H1 (cell line): ENCODE measurements around the gene HAS3. TPM values are rescaled to one million over a fixed set of nuclear protein-coding genes. Genes with fewer than 3 reads are reported as not detected.

Experiments used
- CTCF ChIA-PET: fragments of 300-600 bp; sonication (Branson Sonifier 250); formaldehyde crosslinking; loops from one replicate; lab custom pipeline; 2021; ENCODE audit not compliant: partially characterized antibody; lab: Charles Lee
- POLR2A ChIA-PET: fragments of 300-600 bp; sonication (Branson Sonifier 250); formaldehyde crosslinking; loops from one replicate; lab custom pipeline; 2021; ENCODE audit warnings: inconsistent platforms; ENCODE audit not compliant: partially characterized antibody; lab: Charles Lee
- DNase-seq, 2 experiments: peaks; one replicate each; pipeline versions ENCODE4 v3.0.0 to v3.0.0-alpha.2; 2010 to 2022; ENCODE audit warnings: low spot score in 2 of 2, low read depth in 1 of 2, mixed read lengths in 1 of 2
- FAIRE-seq: peaks from 2 replicates; lab custom pipeline; 2011; peaks lifted over from hg19 to GRCh38; lab: Jason Lieb, UNC
- H2AFZ ChIP-seq: 2 replicates; pipeline ENCODE4 v1.8.1; 2012; ENCODE audit warnings: low read length, inconsistent platforms
- H2AK5ac ChIP-seq: 2 replicates; pipeline ENCODE4 v1.6.1; 2013; ENCODE audit warnings: low read depth, low read length
- H2BK120ac ChIP-seq: replicated peaks from 2 replicates; pipeline ENCODE3; 2013; ENCODE audit warnings: low read depth, low read length, inconsistent platforms
- H2BK12ac ChIP-seq: 2 replicates; pipeline ENCODE4 v1.6.1; 2013; ENCODE audit warnings: low read depth, low read length
- H2BK15ac ChIP-seq: 2 replicates; pipeline ENCODE4 v1.6.1; 2013; ENCODE audit warnings: low read length
- H2BK20ac ChIP-seq: 2 replicates; pipeline ENCODE4 v1.6.1; 2013; ENCODE audit warnings: low read length
- H2BK5ac ChIP-seq: 2 replicates; pipeline ENCODE4 v1.6.1; 2013; ENCODE audit warnings: low read depth, low read length
- H3K14ac ChIP-seq: 2 replicates; pipeline ENCODE4 v1.6.1; 2013; ENCODE audit warnings: inconsistent platforms; ENCODE audit not compliant: insufficient read length
- H3K18ac ChIP-seq: 2 replicates; pipeline ENCODE4 v1.6.1; 2013; ENCODE audit warnings: low read length; ENCODE audit errors: extremely low read depth
- H3K23ac ChIP-seq: 2 replicates; pipeline ENCODE4 v1.6.1; 2013; ENCODE audit warnings: inconsistent platforms; ENCODE audit not compliant: insufficient read length
- H3K23me2 ChIP-seq: 2 replicates; pipeline ENCODE4 v1.6.1; 2013; ENCODE audit warnings: low read depth, low read length
- H3K27ac ChIP-seq: 2 replicates; pipeline ENCODE4 v1.6.1; 2011; ENCODE audit warnings: low read depth, low read length, inconsistent platforms
- H3K27me3 ChIP-seq, 4 experiments: replicated peaks in 1 of 4; 1 replicate in 1 of 4; 2 replicates in 3 of 4; pipeline versions ENCODE4 v1.6.1 to v1.8.1; 2011 to 2013; ENCODE audit warnings: low read length in 3 of 4, mild to moderate bottlenecking in 3 of 4, inconsistent platforms in 2 of 4, mixed read lengths in 2 of 4, moderate library complexity in 1 of 4; ENCODE audit not compliant: control insufficient read depth in 3 of 4, insufficient read depth in 3 of 4; ENCODE audit errors: extremely low read depth in 1 of 4
- H3K36me3 ChIP-seq, 4 experiments: 2 replicates each; pipeline versions ENCODE4 v1.6.1 to v1.8.1; 2011 to 2013; ENCODE audit warnings: mild to moderate bottlenecking in 4 of 4, low read length in 3 of 4, moderate library complexity in 2 of 4, control low read depth in 1 of 4, inconsistent platforms in 1 of 4; ENCODE audit not compliant: insufficient read depth in 4 of 4, control insufficient read depth in 2 of 4
- H3K4ac ChIP-seq: replicated peaks from 2 replicates; pipeline ENCODE3; 2013; ENCODE audit warnings: low read length, low read depth, mixed read lengths, inconsistent platforms; ENCODE audit not compliant: insufficient read length
- H3K4me1 ChIP-seq, 4 experiments: replicated peaks in 1 of 4; 1 replicate in 1 of 4; 2 replicates in 3 of 4; pipeline versions ENCODE4 v1.6.1 to v1.8.1; 2011 to 2013; ENCODE audit warnings: low read length in 3 of 4, inconsistent platforms in 2 of 4, mixed read lengths in 1 of 4; ENCODE audit not compliant: insufficient read depth in 4 of 4, control insufficient read depth in 3 of 4
- H3K4me2 ChIP-seq, 2 experiments: 2 replicates each; pipeline versions ENCODE4 v1.6.1 to v1.8.1; 2011 to 2013; ENCODE audit warnings: low read depth in 2 of 2, low read length in 2 of 2, control low read depth in 1 of 2, inconsistent platforms in 1 of 2, mild to moderate bottlenecking in 1 of 2; ENCODE audit not compliant: insufficient read depth in 1 of 2
- H3K4me3 ChIP-seq, 4 experiments: fragments of 200-600, 300-600 bp in 1 of 4; sonication (generic), shearing (Covaris generic), sonication (Bioruptor Twin) in 1 of 4; 2 replicates each; pipeline versions ENCODE4 v1.5.1 to v1.8.1; 2011 to 2016; ENCODE audit warnings: low read length in 4 of 4, low read depth in 3 of 4, control low read depth in 2 of 4, inconsistent platforms in 2 of 4, mild to moderate bottlenecking in 2 of 4, mixed read lengths in 1 of 4, moderate library complexity in 1 of 4; ENCODE audit not compliant: insufficient read depth in 2 of 4; ENCODE audit errors: extremely low read depth in 1 of 4
- H3K56ac ChIP-seq: replicated peaks from 2 replicates; pipeline ENCODE3; 2013; ENCODE audit warnings: low read depth, mild to moderate bottlenecking, mixed read lengths, low read length, inconsistent platforms; ENCODE audit not compliant: insufficient read length
- H3K79me1 ChIP-seq: 2 replicates; pipeline ENCODE4 v1.6.1; 2013; ENCODE audit warnings: low read depth, low read length, control low read depth
- H3K79me2 ChIP-seq, 2 experiments: 2 replicates each; pipeline versions ENCODE4 v1.6.1 to v1.8.1; 2012 to 2013; ENCODE audit warnings: low read length in 2 of 2, mild to moderate bottlenecking in 2 of 2, inconsistent platforms in 1 of 2; ENCODE audit not compliant: insufficient read depth in 2 of 2, control insufficient read depth in 1 of 2
- H3K9ac ChIP-seq, 4 experiments: replicated peaks in 1 of 4; 1 replicate in 1 of 4; 2 replicates in 3 of 4; pipeline versions ENCODE4 v1.6.1 to v1.8.1; 2011 to 2013; ENCODE audit warnings: low read depth in 3 of 4, low read length in 3 of 4, control low read depth in 2 of 4, mild to moderate bottlenecking in 2 of 4, moderate library complexity in 2 of 4, inconsistent platforms in 1 of 4; ENCODE audit errors: extremely low read depth in 1 of 4
- H3K9me3 ChIP-seq, 2 experiments: 2 replicates each; pipeline versions ENCODE4 v1.6.1 to v1.8.1; 2012 to 2013; ENCODE audit warnings: mild to moderate bottlenecking in 2 of 2, moderate library complexity in 2 of 2, control low read depth in 1 of 2, inconsistent platforms in 1 of 2, low read depth in 1 of 2, low read length in 1 of 2, mixed read lengths in 1 of 2; ENCODE audit not compliant: insufficient read depth in 2 of 2
- H4K20me1 ChIP-seq, 2 experiments: replicated peaks in 1 of 2; 2 replicates each; pipeline versions ENCODE3 to v1.8.1; 2011 to 2013; ENCODE audit warnings: inconsistent platforms in 2 of 2, low read length in 2 of 2, mild to moderate bottlenecking in 1 of 2; ENCODE audit not compliant: insufficient read depth in 2 of 2, control insufficient read depth in 1 of 2
- H4K5ac ChIP-seq: 2 replicates; pipeline ENCODE4 v1.6.1; 2013; ENCODE audit warnings: low read length, low read depth, mixed read lengths, inconsistent platforms; ENCODE audit not compliant: insufficient read length
- H4K8ac ChIP-seq: 2 replicates; pipeline ENCODE4 v1.8.0; 2013; ENCODE audit warnings: mild to moderate bottlenecking, moderate library complexity, low read length, inconsistent platforms; ENCODE audit not compliant: insufficient read depth; ENCODE audit errors: extremely low read depth
- H4K91ac ChIP-seq: replicated peaks from 2 replicates; pipeline ENCODE3; 2013; ENCODE audit warnings: low read length, mixed read lengths, inconsistent platforms; ENCODE audit not compliant: insufficient read length
- BRCA1 ChIP-seq: IDR thresholded peaks from 2 replicates; pipeline ENCODE4 v1.6.1; 2012; ENCODE audit warnings: low read depth, low read length, improper control_type of control experiment
- JUN ChIP-seq: IDR thresholded peaks from 2 replicates; pipeline ENCODE4 v1.6.1; 2011; ENCODE audit warnings: low read depth, mild to moderate bottlenecking, improper control_type of control experiment, low read length
- JUND ChIP-seq: IDR thresholded peaks from 2 replicates; pipeline ENCODE4 v1.6.1; 2011; ENCODE audit warnings: mild to moderate bottlenecking, improper control_type of control experiment, low read length
- KDM5A ChIP-seq: fragments of 200-600 bp; IDR thresholded peaks from 2 replicates; pipeline ENCODE4 v1.7.1; 2012; ENCODE audit warnings: mild to moderate bottlenecking, low read length, inconsistent platforms, mixed read lengths
- RFX5 ChIP-seq: IDR thresholded peaks from 2 replicates; pipeline ENCODE4 v1.6.1; 2011; ENCODE audit warnings: low read depth, low read length, improper control_type of control experiment, borderline replicate concordance
- ZNF274 ChIP-seq: IDR thresholded peaks from 2 replicates; pipeline ENCODE4 v1.7.0; 2012; ENCODE audit warnings: low read length, borderline replicate concordance; ENCODE audit errors: extremely low read depth
- WGBS, 2 experiments: shearing (Covaris generic) in 1 of 2; methylation state at CpG; one replicate each; pipeline versions ENCODE4 v1.1.6 to v1.1.7; 2013 to 2015; ENCODE audit warnings: low lambda C conversion rate in 2 of 2, mixed read lengths in 2 of 2, inconsistent platforms in 1 of 2, low coverage in 1 of 2, missing lambda C conversion rate in 1 of 2; ENCODE audit not compliant: insufficient replicate concordance in 2 of 2, insufficient coverage in 1 of 2, insufficient read length in 1 of 2; ENCODE audit errors: extremely low coverage in 1 of 2, missing lambda C conversion rate in 1 of 2; 5-methylcytosine and 5-hydroxymethylcytosine counted together
- polyA plus RNA-seq, 7 experiments: library from polyadenylated mRNA; depleted of rRNA in 3 of 7; stranded (reverse) in 5 of 7; unstranded in 2 of 7; fragments of >200 nt in 5 of 7; fragments of 200-250 nt in 2 of 7; gene quantifications; 1 replicate in 5 of 7; 2 replicates in 1 of 7; 4 replicates in 1 of 7; pipeline versions ENCODE4 v1.2.1 to v1.2.3, GENCODE V29; 2011 to 2013; ENCODE audit warnings: missing spikeins in 2 of 7, mixed read lengths in 2 of 7
- total RNA-seq: library from RNA; stranded (reverse); fragmentation: NEBNext Ultra II Directional; extraction: Animal tissue kit (Norgen Biotek cat#: 25700); gene quantifications from 2 replicates; pipeline ENCODE4 v1.2.1, GENCODE V29; 2021
- TF ChIP-seq, protein P1 (sequence below): IDR thresholded peaks from 2 replicates; pipeline ENCODE4 v1.6.1; 2012; ENCODE audit warnings: inconsistent platforms
- TF ChIP-seq, protein P2 (sequence below): IDR thresholded peaks from 2 replicates; pipeline ENCODE4 v1.6.1; 2011; ENCODE audit warnings: low read depth, mild to moderate bottlenecking, low read length; ENCODE audit not compliant: insufficient read depth
- TF ChIP-seq, protein P3 (sequence below), 3 experiments: IDR thresholded peaks; 1 replicate in 2 of 3; 2 replicates in 1 of 3; pipeline versions ENCODE4 v1.5.1 to v1.6.1; 2011; ENCODE audit warnings: low read length in 3 of 3, mild to moderate bottlenecking in 3 of 3, inconsistent platforms in 2 of 3, low read depth in 1 of 3, moderate library complexity in 1 of 3; ENCODE audit not compliant: insufficient read depth in 1 of 3; ENCODE audit errors: control extremely low read depth in 1 of 3

HAS3 gene
- total and polyA plus RNA-seq, 2 of the 8 experiments (the other 6 are each of a cell fraction or from before 2014, with no cell fraction given): 32.1 to 69.6 TPM

DNA sequence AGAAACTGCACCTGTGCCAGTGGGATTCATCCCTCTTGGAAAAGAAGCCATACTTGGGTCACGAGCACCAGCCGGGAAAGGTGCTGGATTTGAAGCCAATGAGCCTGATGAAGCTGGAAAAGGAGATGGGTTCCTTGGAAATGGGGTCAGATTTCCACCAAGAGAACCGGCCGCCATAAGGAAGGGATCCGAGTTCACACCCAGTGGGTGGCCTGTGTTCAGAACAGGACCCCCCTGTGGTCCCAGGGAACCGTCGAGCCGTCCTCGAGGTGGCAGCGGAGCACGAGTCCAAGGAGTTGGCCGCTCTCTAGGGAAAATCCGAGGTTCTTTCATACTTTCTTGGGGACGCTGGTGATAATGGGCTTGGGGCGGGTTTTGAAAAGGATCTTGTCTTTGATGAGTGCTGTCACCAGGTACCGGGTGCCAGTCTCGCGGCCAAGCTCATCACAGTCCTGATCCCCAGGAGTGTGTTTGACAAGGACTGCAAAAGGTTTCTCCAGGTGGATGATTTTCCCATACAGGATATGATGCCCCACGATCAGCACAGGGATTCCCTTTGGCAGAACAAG, 14.7 kb downstream of the HAS3 start:
- Histone ChIP-seq H4K91ac (no peak overlapping the region), H3K27me3 (no peaks in the 10 kb centered on the region), H3K18ac (no peak overlapping the region), H3K27ac (no peak overlapping the region), H3K79me1 (peaks cover 7% of the 10 kb centered on the region; the same call in 1 of the 2 replicates), H3K4me3 (no peak overlapping the region), H3K4me2 (no peak overlapping the region), H4K5ac (no peak overlapping the region), H4K8ac (no peak overlapping the region), H3K36me3 (peaks cover 19 to 60% (median 42%) of the 10 kb centered on the region in 4 experiments), H2AK5ac (no peak overlapping the region), H3K23ac (no peak overlapping the region), H4K20me1 (peaks cover 1 to 4% of the 10 kb centered on the region in 2 experiments), H2BK15ac (no peak overlapping the region), H3K4me1 (no peaks in the 10 kb centered on the region), H3K9me3 (no peaks in the 10 kb centered on the region), H3K4ac (no peak overlapping the region), H2AFZ (no peak overlapping the region), H2BK12ac (no peak overlapping the region), H3K9ac (no peak overlapping the region), H3K79me2 (peaks cover 0 to 5% of the 10 kb centered on the region in 2 experiments; a peak in 1 of 4 replicates), H3K56ac (no peak overlapping the region), H2BK20ac (no peak overlapping the region), H2BK5ac (no peak overlapping the region), H2BK120ac (no peak overlapping the region), H3K23me2 (no peaks in the 10 kb centered on the region), H3K14ac (no peak overlapping the region)
- WGBS, 2 experiments: 96% methylated on average over 19 of the region's 19 CpGs; no CpG with 5 or more reads in 1 of the 2 experiments
- no peak for DNase-seq
- no peak for FAIRE-seq
- POLR2A ChIA-PET: interaction anchor here (0.8 to 4.1 kb wide), 6 partner anchors 9 to 48 kb away, joined by 4 to 20 read pairs (median 8); partner anchors contain the start of gene HAS3
- CTCF ChIA-PET: interaction anchor here (1.0 to 12.3 kb wide), 8 partner anchors 8 to 273 kb away, joined by 3 to 174 read pairs (median 6); no protein-coding TSS in a partner anchor
- TF ChIP-seq JUND: no peak
- TF ChIP-seq RFX5: no peak
- TF ChIP-seq, protein P1, sequence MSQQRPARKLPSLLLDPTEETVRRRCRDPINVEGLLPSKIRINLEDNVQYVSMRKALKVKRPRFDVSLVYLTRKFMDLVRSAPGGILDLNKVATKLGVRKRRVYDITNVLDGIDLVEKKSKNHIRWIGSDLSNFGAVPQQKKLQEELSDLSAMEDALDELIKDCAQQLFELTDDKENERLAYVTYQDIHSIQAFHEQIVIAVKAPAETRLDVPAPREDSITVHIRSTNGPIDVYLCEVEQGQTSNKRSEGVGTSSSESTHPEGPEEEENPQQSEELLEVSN: no peak
- no peak for TF ChIP-seq ZNF274
- no peak for TF ChIP-seq KDM5A
- TF ChIP-seq, protein P2, sequence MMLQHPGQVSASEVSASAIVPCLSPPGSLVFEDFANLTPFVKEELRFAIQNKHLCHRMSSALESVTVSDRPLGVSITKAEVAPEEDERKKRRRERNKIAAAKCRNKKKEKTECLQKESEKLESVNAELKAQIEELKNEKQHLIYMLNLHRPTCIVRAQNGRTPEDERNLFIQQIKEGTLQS: no peak
- no peak for TF ChIP-seq BRCA1
- TF ChIP-seq JUN: no peak
- TF ChIP-seq, protein P3, sequence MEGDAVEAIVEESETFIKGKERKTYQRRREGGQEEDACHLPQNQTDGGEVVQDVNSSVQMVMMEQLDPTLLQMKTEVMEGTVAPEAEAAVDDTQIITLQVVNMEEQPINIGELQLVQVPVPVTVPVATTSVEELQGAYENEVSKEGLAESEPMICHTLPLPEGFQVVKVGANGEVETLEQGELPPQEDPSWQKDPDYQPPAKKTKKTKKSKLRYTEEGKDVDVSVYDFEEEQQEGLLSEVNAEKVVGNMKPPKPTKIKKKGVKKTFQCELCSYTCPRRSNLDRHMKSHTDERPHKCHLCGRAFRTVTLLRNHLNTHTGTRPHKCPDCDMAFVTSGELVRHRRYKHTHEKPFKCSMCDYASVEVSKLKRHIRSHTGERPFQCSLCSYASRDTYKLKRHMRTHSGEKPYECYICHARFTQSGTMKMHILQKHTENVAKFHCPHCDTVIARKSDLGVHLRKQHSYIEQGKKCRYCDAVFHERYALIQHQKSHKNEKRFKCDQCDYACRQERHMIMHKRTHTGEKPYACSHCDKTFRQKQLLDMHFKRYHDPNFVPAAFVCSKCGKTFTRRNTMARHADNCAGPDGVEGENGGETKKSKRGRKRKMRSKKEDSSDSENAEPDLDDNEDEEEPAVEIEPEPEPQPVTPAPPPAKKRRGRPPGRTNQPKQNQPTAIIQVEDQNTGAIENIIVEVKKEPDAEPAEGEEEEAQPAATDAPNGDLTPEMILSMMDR (IDR thresholded peaks at IDR 0.05; ENCODE audit: control extremely low read depth in 1 of 3, insufficient read depth in 1 of 3, low read depth in 1 of 3, low read length in 3 of 3): no peak
